CD4-positive, CD25-positive, alpha-beta regulatory T cell (primary cell): ENCODE measurements around the gene PERP. TPM values are rescaled to one million over a fixed set of nuclear protein-coding genes. Genes with fewer than 3 reads are reported as not detected.
A peak's percentile ranks its signal among the peaks of the same experiment; 100 is the strongest.

Experiments used
- ATAC-seq, 2 donors: fragments of 150-1000 bp; cut with Tn5 transposase; one replicate each; pipeline ENCODE4 v1.10.0; 2021; ENCODE audit warnings: low read depth in 2 of 2, moderate number of reproducible peaks in 2 of 2, moderate library complexity in 1 of 2
- DNase-seq, 3 donors: peaks; one replicate each; pipeline versions ENCODE4 v3.0.0 to v3.0.0-alpha.2; 2012 to 2022; ENCODE audit warnings: mixed read lengths in 1 of 3
- H3K27ac ChIP-seq: one replicate; pipeline ENCODE4 v1.7.0; 2013; ENCODE audit warnings: mild to moderate bottlenecking, low read length; ENCODE audit not compliant: insufficient read depth, poor library complexity, severe bottlenecking
- H3K27me3 ChIP-seq: one replicate; pipeline ENCODE4 v1.7.0; 2013; ENCODE audit warnings: low read length; ENCODE audit not compliant: control insufficient read depth, insufficient read depth
- H3K36me3 ChIP-seq: one replicate; pipeline ENCODE4 v1.7.0; 2013; ENCODE audit warnings: mild to moderate bottlenecking, low read length, moderate library complexity; ENCODE audit not compliant: control insufficient read depth, insufficient read depth
- H3K4me1 ChIP-seq: 2 replicates; pipeline ENCODE4 v1.7.0; 2013; ENCODE audit warnings: mild to moderate bottlenecking, low read length; ENCODE audit not compliant: insufficient read depth, control insufficient read depth, poor library complexity, severe bottlenecking
- H3K4me3 ChIP-seq: one replicate; pipeline ENCODE4 v1.7.0; 2013; ENCODE audit warnings: low read depth, mild to moderate bottlenecking, low read length, moderate library complexity
- H3K9me3 ChIP-seq, 2 experiments: 1 replicate in 1 of 2; 2 replicates in 1 of 2; pipeline ENCODE4 v1.7.0; 2013; ENCODE audit warnings: low read length in 2 of 2, mild to moderate bottlenecking in 1 of 2, moderate library complexity in 1 of 2; ENCODE audit not compliant: control insufficient read depth in 2 of 2
- H3K27ac Mint-ChIP-seq, 3 donors: one replicate each; pipeline ENCODE4 v1.8.0; 2020 to 2022; ENCODE audit warnings: mild to moderate bottlenecking in 3 of 3, mixed read lengths in 3 of 3, moderate library complexity in 2 of 3
- H3K27me3 Mint-ChIP-seq: one replicate; pipeline ENCODE4 v1.8.0; 2022; ENCODE audit warnings: mild to moderate bottlenecking, mixed read lengths
- H3K36me3 Mint-ChIP-seq: one replicate; pipeline ENCODE4 v1.8.0; 2020; ENCODE audit warnings: mixed read lengths
- H3K4me1 Mint-ChIP-seq, 4 donors: one replicate each; pipeline ENCODE4 v1.8.0; 2020 to 2022; ENCODE audit warnings: mixed read lengths in 4 of 4, mild to moderate bottlenecking in 1 of 4
- H3K4me3 Mint-ChIP-seq, 4 donors: one replicate each; pipeline ENCODE4 v1.8.0; 2020 to 2022; ENCODE audit warnings: mild to moderate bottlenecking in 4 of 4, mixed read lengths in 4 of 4, moderate library complexity in 3 of 4
- H3K9me3 Mint-ChIP-seq, 7 donors: one replicate each; pipeline ENCODE4 v1.8.0; 2020 to 2022; ENCODE audit warnings: mixed read lengths in 7 of 7, mild to moderate bottlenecking in 3 of 7, moderate library complexity in 2 of 7
- polyA plus RNA-seq, 4 donors: library from polyadenylated mRNA; unstranded; fragments of 300-500 nt; fragmentation: Illumina TruSeq; gene quantifications; one replicate each; pipeline ENCODE4 v1.2.3, GENCODE V29; 2021
- total RNA-seq: library from RNA; stranded (reverse); gene quantifications from one replicate; pipeline ENCODE4 v1.2.3, GENCODE V29; 2022

The PERP gene
- total and polyA plus RNA-seq, 5 donors from 2014 or later: 2.3 to 12.4 (median 5.6) TPM

GRCh38 chr6:138104618-138105213 is 2.5 kb downstream of the PERP start:
- H3K4me3 Mint-ChIP-seq: peak overlapping the region in 1 of 4 donors; percentile 18
- H3K4me1 Mint-ChIP-seq: peaks cover 9 to 30% (median 20%) of the 10 kb centered on the region in 4 donors
- peaks cover 0 to 3% (median 0%) of the 10 kb centered on the region in 7 donors for H3K9me3 Mint-ChIP-seq
- no peaks in the 10 kb centered on the region for H3K36me3 ChIP-seq
- H3K27me3 Mint-ChIP-seq: peaks cover 32% of the 10 kb centered on the region
- H3K36me3 Mint-ChIP-seq: no peaks in the 10 kb centered on the region
- peaks cover 22% of the 10 kb centered on the region for H3K4me1 ChIP-seq
- no peaks in the 10 kb centered on the region for H3K9me3 ChIP-seq
- H3K27ac ChIP-seq: no peak overlapping the region
- H3K4me3 ChIP-seq: no peak overlapping the region
- no peak for ATAC-seq
- DNase-seq: no peak
- H3K27ac Mint-ChIP-seq: no peak overlapping the region
- H3K27me3 ChIP-seq: peaks cover 9% of the 10 kb centered on the region

- Mint-ChIP-seq H3K27ac (no peak overlapping the region), H3K4me3 (no peak overlapping the region), H3K27me3 (peaks cover 26% of the 10 kb centered on the region), H3K9me3 (peaks cover 0 to 3% (median 0%) of the 10 kb centered on the region in 7 donors), H3K36me3 (no peaks in the 10 kb centered on the region), H3K4me1 (peaks cover 6 to 26% (median 16%) of the 10 kb centered on the region in 4 donors)
- Histone ChIP-seq H3K4me1 (peaks cover 22% of the 10 kb centered on the region), H3K27me3 (peaks cover 9% of the 10 kb centered on the region), H3K4me3 (no peak overlapping the region), H3K36me3 (no peaks in the 10 kb centered on the region), H3K9me3 (no peaks in the 10 kb centered on the region), H3K27ac (no peak overlapping the region)
- no peak for DNase-seq
- ATAC-seq: no peak
These were observed 3.3 kb downstream of the PERP start for GRCh38 chr6:138103871-138104270.

- Histone ChIP-seq H3K27ac (no peak overlapping the region), H3K4me1 (peaks cover 12% of the 10 kb centered on the region), H3K9me3 (peaks cover 0 to 2% of the 10 kb centered on the region in 2 experiments), H3K4me3 (no peak overlapping the region), H3K27me3 (peaks cover 9% of the 10 kb centered on the region), H3K36me3 (peaks cover 2% of the 10 kb centered on the region)
- H3K36me3 Mint-ChIP-seq: no peaks in the 10 kb centered on the region
- ATAC-seq (no peak), DNase-seq (no peak)
- no peak overlapping the region for H3K4me3 Mint-ChIP-seq
- H3K27me3 Mint-ChIP-seq: peaks cover 27% of the 10 kb centered on the region
- peaks cover 0 to 6% (median 0%) of the 10 kb centered on the region in 7 donors for H3K9me3 Mint-ChIP-seq
- peak overlapping the region in 1 of 3 donors; percentile 39 for H3K27ac Mint-ChIP-seq
- H3K4me1 Mint-ChIP-seq: peaks cover 6 to 17% (median 9%) of the 10 kb centered on the region in 4 donors
These were observed 5.1 kb downstream of the PERP start for GRCh38 chr6:138101946-138102731.

- Mint-ChIP-seq H3K36me3 (peaks cover 9% of the 10 kb centered on the region), H3K27ac (no peak overlapping the region), H3K27me3 (peaks cover 17% of the 10 kb centered on the region), H3K9me3 (peaks cover 0 to 6% (median 1%) of the 10 kb centered on the region in 7 donors), H3K4me1 (no peaks in the 10 kb centered on the region), H3K4me3 (no peak overlapping the region)
- ATAC-seq (no peak), DNase-seq (no peak)
- peaks cover 0 to 2% of the 10 kb centered on the region in 2 experiments for H3K9me3 ChIP-seq
- no peaks in the 10 kb centered on the region for H3K4me1 ChIP-seq
- H3K4me3 ChIP-seq: no peak overlapping the region
- H3K36me3 ChIP-seq: peaks cover 12% of the 10 kb centered on the region
- no peak overlapping the region for H3K27ac ChIP-seq
- H3K27me3 ChIP-seq: peaks cover 5% of the 10 kb centered on the region
These were observed 7.4 kb downstream of the PERP start for GRCh38 chr6:138099832-138100231.

- Histone ChIP-seq H3K4me1 (no peaks in the 10 kb centered on the region), H3K27me3 (peaks cover 2% of the 10 kb centered on the region), H3K9me3 (peaks cover 0 to 2% of the 10 kb centered on the region in 2 experiments), H3K4me3 (no peak overlapping the region), H3K27ac (no peak overlapping the region), H3K36me3 (peaks cover 12% of the 10 kb centered on the region)
- Mint-ChIP-seq H3K4me3 (no peak overlapping the region), H3K27ac (no peak overlapping the region), H3K27me3 (peaks cover 17% of the 10 kb centered on the region), H3K9me3 (peaks cover 0 to 6% (median 1%) of the 10 kb centered on the region in 7 donors), H3K36me3 (peaks cover 9% of the 10 kb centered on the region), H3K4me1 (no peaks in the 10 kb centered on the region)
- ATAC-seq (no peak), DNase-seq (no peak)
These were observed 8.9 kb downstream of the PERP start for GRCh38 chr6:138098306-138098705.

- peaks cover 12% of the 10 kb centered on the region for H3K36me3 ChIP-seq
- Mint-ChIP-seq H3K4me1 (no peaks in the 10 kb centered on the region), H3K36me3 (peaks cover 13% of the 10 kb centered on the region), H3K27ac (no peak overlapping the region), H3K4me3 (no peak overlapping the region), H3K9me3 (peaks cover 0 to 6% (median 0%) of the 10 kb centered on the region in 7 donors), H3K27me3 (peaks cover 8% of the 10 kb centered on the region)
- no peaks in the 10 kb centered on the region for H3K27me3 ChIP-seq
- ATAC-seq: no peak
- DNase-seq: no peak
- H3K4me1 ChIP-seq: no peaks in the 10 kb centered on the region
- H3K4me3 ChIP-seq: no peak overlapping the region
- no peak overlapping the region for H3K27ac ChIP-seq
- peaks cover 0 to 2% of the 10 kb centered on the region in 2 experiments for H3K9me3 ChIP-seq
These were observed 13.0 kb downstream of the PERP start for GRCh38 chr6:138094260-138094659.

- DNase-seq (no peak), ATAC-seq (no peak)
- Histone ChIP-seq H3K27ac (no peak overlapping the region), H3K9me3 (peaks cover 0 to 2% of the 10 kb centered on the region in 2 experiments), H3K27me3 (no peaks in the 10 kb centered on the region), H3K36me3 (peaks cover 12% of the 10 kb centered on the region), H3K4me1 (no peaks in the 10 kb centered on the region), H3K4me3 (no peak overlapping the region)
- Mint-ChIP-seq H3K4me3 (no peak overlapping the region), H3K4me1 (no peaks in the 10 kb centered on the region), H3K27me3 (peaks cover 5% of the 10 kb centered on the region), H3K27ac (no peak overlapping the region), H3K9me3 (peaks cover 0 to 5% (median 0%) of the 10 kb centered on the region in 7 donors), H3K36me3 (peaks cover 13% of the 10 kb centered on the region)
These were observed 13.6 kb downstream of the PERP start for GRCh38 chr6:138093632-138094031.
